Tibial artery (tissue), 4 donors: ENCODE results near the gene BRME1.
A peak's percentile ranks its signal among the peaks of the same experiment; 100 is the strongest.

Experiments
- DNase-seq, 2 donors: peaks; one replicate each; pipeline ENCODE4 v3.0.0-alpha.2; 2019
- H3K27ac ChIP-seq, 2 donors: fragments of 200-600 bp; sonication (generic) in 1 of 2; 1 replicate in 1 of 2; 2 replicates in 1 of 2; pipeline ENCODE4 v1.5.1; 2018 to 2019; ENCODE audit warnings: mild to moderate bottlenecking in 1 of 2
- H3K27me3 ChIP-seq, 2 donors: fragments of 200-600 bp; sonication (generic) in 1 of 2; one replicate each; pipeline versions ENCODE4 v1.5.1 to v1.6.0; 2016 to 2019
- H3K36me3 ChIP-seq, 3 donors: fragments of 200-600 bp; sonication (generic) in 2 of 3; one replicate each; pipeline ENCODE4 v1.5.1; 2016 to 2019; ENCODE audit warnings: mild to moderate bottlenecking in 2 of 3
- H3K4me1 ChIP-seq, 4 donors: fragments of 200-600 bp; sonication (generic) in 2 of 4; 1 replicate in 3 of 4; 2 replicates in 1 of 4; pipeline ENCODE4 v1.5.1; 2016 to 2019
- H3K4me3 ChIP-seq, 2 donors: fragments of 200-600 bp; sonication (generic) in 1 of 2; 1 replicate in 1 of 2; 2 replicates in 1 of 2; pipeline ENCODE4 v1.5.1; 2018 to 2019; ENCODE audit warnings: mild to moderate bottlenecking in 2 of 2
- H3K9me3 ChIP-seq, 3 donors: fragments of 200-600 bp; sonication (generic) in 1 of 3; one replicate each; pipeline ENCODE4 v1.5.1; 2016 to 2019
- CTCF ChIP-seq, 2 experiments: fragments of 200-600 bp in 1 of 2; fragments of 450-650 bp in 1 of 2; IDR thresholded peaks; one replicate each; pipeline ENCODE4 v1.5.1; 2017 to 2019; ENCODE audit warnings: antibody characterized with exemption in 2 of 2, mild to moderate bottlenecking in 1 of 2, moderate library complexity in 1 of 2
- intact Hi-C: fragments of 100-400 bp; cut with DNase I; formaldehyde crosslinking; loops from one replicate; pipeline ENCODE4 v1.15.0; 2023; ENCODE audit warnings: low total_unique reads

The BRME1 gene

DNA sequence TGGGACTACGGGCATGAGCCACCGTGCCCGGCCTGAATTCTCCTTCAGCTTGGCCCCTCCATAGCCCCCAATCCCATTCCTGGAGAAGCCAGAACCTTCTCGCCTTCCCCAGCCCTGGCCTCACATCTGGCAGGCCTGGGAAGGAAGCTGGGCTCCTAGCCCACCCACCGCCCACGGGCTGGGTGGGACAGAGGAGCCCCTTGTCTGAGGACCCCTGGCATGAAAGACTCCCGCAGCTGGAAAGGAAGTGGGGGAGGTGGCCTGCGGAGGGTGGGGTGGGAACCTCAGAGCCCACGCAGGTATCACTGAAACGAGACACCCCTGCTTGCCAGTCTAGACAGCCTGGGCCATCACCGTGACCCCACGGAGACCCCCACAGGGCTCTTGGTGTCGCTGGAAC is 36.6 kb downstream of the BRME1 start:
- intact Hi-C loops: no loop called here
- Histone ChIP-seq H3K4me3 (no peak overlapping the region), H3K27ac (no peak overlapping the region), H3K36me3 (no peaks in the 10 kb centered on the region), H3K27me3 (peaks cover 0 to 9% of the 10 kb centered on the region in 2 donors), H3K4me1 (peaks cover 0 to 30% (median 16%) of the 10 kb centered on the region in 4 donors), H3K9me3 (no peaks in the 10 kb centered on the region)
- no peak for TF ChIP-seq CTCF (IDR thresholded peaks at IDR 0.05)
- DNase-seq: no peak

- intact Hi-C loops: no loop called here
- no peak overlapping the region for H3K27ac ChIP-seq
- peaks cover 0 to 35% (median 18%) of the 10 kb centered on the region in 4 donors for H3K4me1 ChIP-seq
Measured at GRCh38 chr19:13868663-13869062, 37.3 kb downstream of the BRME1 start.

DNA sequence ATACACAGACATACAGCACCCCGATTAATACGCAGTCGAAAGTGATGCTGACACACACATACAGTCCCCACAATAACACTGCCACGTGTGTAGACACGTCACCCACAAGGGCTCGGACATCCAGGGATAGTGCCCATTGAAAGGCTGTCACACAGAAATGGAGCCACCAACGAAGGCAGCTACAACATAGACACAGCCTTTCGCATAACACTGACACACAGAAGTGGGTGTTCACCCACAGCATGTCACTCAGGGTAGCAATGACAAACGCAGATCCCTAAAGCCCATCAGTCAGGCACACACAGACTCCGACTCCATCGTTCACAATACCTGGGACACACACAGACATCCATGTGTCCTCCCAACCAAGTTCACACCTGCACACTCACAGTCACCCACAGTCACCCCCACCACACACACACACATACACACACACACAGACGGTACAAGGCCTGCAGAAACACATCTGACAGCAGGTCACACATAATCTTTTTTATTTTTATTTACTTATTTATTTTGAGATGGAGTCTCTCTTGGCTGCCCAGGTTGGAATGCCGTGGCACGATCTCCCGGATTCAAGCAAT is 39.4 kb downstream of the BRME1 start:
- Histone ChIP-seq H3K4me3 (peak overlapping the region; percentile 62 to 71), H3K4me1 (peaks cover 0 to 33% (median 15%) of the 10 kb centered on the region in 4 donors), H3K27me3 (peaks cover 0 to 3% of the 10 kb centered on the region in 2 donors), H3K27ac (peak overlapping the region in 1 of 2 donors; percentile 41), H3K36me3 (no peaks in the 10 kb centered on the region), H3K9me3 (no peaks in the 10 kb centered on the region)
- intact Hi-C loops: no loop called here
- no peak for DNase-seq
- TF ChIP-seq CTCF (IDR thresholded peaks at IDR 0.05): no peak

More at GRCh38 chr19:13868663-13869062, 37.3 kb downstream of the BRME1 start:
- Histone ChIP-seq H3K36me3 (no peaks in the 10 kb centered on the region), H3K4me3 (no peak overlapping the region), H3K27me3 (peaks cover 0 to 9% of the 10 kb centered on the region in 2 donors), H3K9me3 (no peaks in the 10 kb centered on the region)
- no peak for DNase-seq
- TF ChIP-seq CTCF (IDR thresholded peaks at IDR 0.05): no peak

- no peak for DNase-seq
- intact Hi-C loops: no loop called here
- no peak for TF ChIP-seq CTCF (IDR thresholded peaks at IDR 0.05)
- H3K9me3 ChIP-seq: no peaks in the 10 kb centered on the region
- no peaks in the 10 kb centered on the region for H3K36me3 ChIP-seq
- peak overlapping the region; percentile 62 to 71 for H3K4me3 ChIP-seq
- H3K27ac ChIP-seq: peak overlapping the region; percentile 41 to 69
- peaks cover 0 to 3% of the 10 kb centered on the region in 2 donors for H3K27me3 ChIP-seq
- H3K4me1 ChIP-seq: peaks cover 0 to 39% (median 19%) of the 10 kb centered on the region in 4 donors
Measured at GRCh38 chr19:13865571-13866462, 40.1 kb downstream of the BRME1 start.

GRCh38 chr19:13864667-13865570 is 41.0 kb downstream of the BRME1 start:
- intact Hi-C loops: no loop called here
- no peaks in the 10 kb centered on the region for H3K9me3 ChIP-seq
- no peaks in the 10 kb centered on the region for H3K36me3 ChIP-seq
- H3K27me3 ChIP-seq: peaks cover 0 to 3% of the 10 kb centered on the region in 2 donors
- no peak for DNase-seq
- TF ChIP-seq CTCF (IDR thresholded peaks at IDR 0.05): no peak
- peak overlapping the region; percentile 62 to 71 for H3K4me3 ChIP-seq
- H3K4me1 ChIP-seq: peaks cover 0 to 39% (median 19%) of the 10 kb centered on the region in 4 donors
- H3K27ac ChIP-seq: peak overlapping the region; percentile 63 to 70
